Measurements from ENCODE around the gene DAPK2. TPM values are rescaled to one million over a fixed set of nuclear protein-coding genes. Genes with fewer than 3 reads are reported as not detected.
A peak's percentile ranks its signal among the peaks of the same experiment; 100 is the strongest.

DAPK2 gene
- total RNA-seq, 1 donor: 23.5 TPM

GRCh38 chr15:63922261-63922904 lies 123.9 kb downstream of the DAPK2 start:
- H3K36me3 ChIP-seq (ENCODE audit: insufficient read depth, low read length): no peaks in the 10 kb centered on the region
- TF ChIP-seq CTCF (IDR thresholded peaks at IDR 0.05; ENCODE audit: extremely low read depth, low read depth, low read length): no peak
- H3K4me3 ChIP-seq (ENCODE audit: insufficient read depth, low read length): no peak overlapping the region
- no peaks in the 10 kb centered on the region for H3K9me3 ChIP-seq (ENCODE audit: low read depth, low read length)
- no peaks in the 10 kb centered on the region for H4K20me1 ChIP-seq (ENCODE audit: insufficient read depth, low read length)
- no peak overlapping the region for H3K27ac ChIP-seq (ENCODE audit: low read depth, low read length)
- H3K4me1 ChIP-seq (ENCODE audit: insufficient read depth, low read length): no peaks in the 10 kb centered on the region
- no peak overlapping the region for H3K4me2 ChIP-seq (ENCODE audit: insufficient read depth, low read length)
- H3K79me2 ChIP-seq (ENCODE audit: insufficient read depth, low read length): no peaks in the 10 kb centered on the region
- no peak overlapping the region for H2AFZ ChIP-seq (ENCODE audit: low read length)
- no peaks in the 10 kb centered on the region for H3K27me3 ChIP-seq (ENCODE audit: insufficient read depth, low read length)
- DNase-seq (ENCODE audit: insufficient read length, low spot score, missing footprints): peak; percentile 32

DNA sequence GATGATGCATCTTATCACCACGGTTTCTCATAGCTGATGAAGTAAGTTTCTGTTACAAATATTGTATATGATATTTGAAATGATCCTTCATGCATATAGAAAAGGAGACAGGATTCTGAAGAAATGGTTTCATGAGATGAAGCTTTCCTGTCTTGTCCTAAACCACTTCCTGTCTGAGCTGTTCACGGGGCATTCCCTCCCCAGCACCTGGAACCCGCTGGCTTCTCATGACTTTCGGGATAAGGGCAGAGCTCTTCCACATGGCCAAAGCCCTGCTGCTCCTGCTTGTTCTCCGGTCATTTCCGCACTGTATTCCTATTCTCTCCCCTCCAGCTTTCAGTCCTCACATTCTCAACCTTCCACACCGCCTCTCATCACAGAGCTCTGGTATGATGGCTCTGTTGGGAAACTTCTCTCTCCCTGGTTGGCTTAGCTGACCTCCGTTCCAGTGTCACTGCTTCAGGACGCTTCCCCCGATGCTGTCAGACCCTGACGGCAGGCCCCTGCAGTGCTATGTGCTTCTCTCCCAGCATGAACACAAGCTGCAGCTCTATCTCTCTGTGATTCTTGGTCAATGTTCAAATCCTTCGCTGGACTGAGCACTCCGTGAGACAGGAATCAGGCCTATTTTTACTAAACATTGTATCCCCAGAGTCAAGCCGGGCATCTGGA lies 125.6 kb downstream of the DAPK2 start:
- Histone ChIP-seq H4K20me1 (ENCODE audit: insufficient read depth, low read length) (no peaks in the 10 kb centered on the region), H3K27me3 (ENCODE audit: insufficient read depth, low read length) (no peaks in the 10 kb centered on the region), H3K27ac (ENCODE audit: low read depth, low read length) (no peak overlapping the region), H3K4me2 (ENCODE audit: insufficient read depth, low read length) (no peak overlapping the region), H3K4me1 (ENCODE audit: insufficient read depth, low read length) (peaks cover 8% of the 10 kb centered on the region), H2AFZ (ENCODE audit: low read length) (no peak overlapping the region), H3K9me3 (ENCODE audit: low read depth, low read length) (no peaks in the 10 kb centered on the region), H3K4me3 (ENCODE audit: insufficient read depth, low read length) (no peak overlapping the region), H3K36me3 (ENCODE audit: insufficient read depth, low read length) (no peaks in the 10 kb centered on the region), H3K79me2 (ENCODE audit: insufficient read depth, low read length) (no peaks in the 10 kb centered on the region)
- TF ChIP-seq CTCF (IDR thresholded peaks at IDR 0.05; ENCODE audit: extremely low read depth, low read depth, low read length): no peak
- DNase-seq (ENCODE audit: insufficient read length, low spot score, missing footprints): no peak

DNA sequence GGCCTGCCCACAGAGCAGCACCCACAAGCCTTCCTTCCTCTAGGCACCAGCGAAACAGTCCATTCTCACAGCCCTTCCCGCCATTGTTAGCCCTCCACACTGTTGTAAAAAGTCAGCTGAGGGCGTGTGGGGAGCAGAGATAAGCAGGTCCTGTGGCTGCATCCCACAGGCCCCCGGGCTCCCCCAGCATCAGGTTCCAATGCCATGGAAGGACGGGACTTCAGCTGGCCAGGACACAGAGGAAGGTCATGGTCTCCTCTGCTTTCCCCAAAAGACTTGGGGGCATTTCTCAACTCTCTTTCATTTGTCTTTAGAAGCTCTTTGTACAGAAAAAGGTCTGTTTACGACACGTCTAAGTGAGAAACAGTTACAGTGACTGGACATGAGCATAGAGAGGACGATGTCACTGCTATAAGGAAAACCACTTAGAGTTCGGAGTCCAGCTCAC lies 127.4 kb downstream of the DAPK2 start:
- TF ChIP-seq CTCF (IDR thresholded peaks at IDR 0.05; ENCODE audit: extremely low read depth, low read depth, low read length): no peak
- no peaks in the 10 kb centered on the region for H3K79me2 ChIP-seq (ENCODE audit: insufficient read depth, low read length)

DNA sequence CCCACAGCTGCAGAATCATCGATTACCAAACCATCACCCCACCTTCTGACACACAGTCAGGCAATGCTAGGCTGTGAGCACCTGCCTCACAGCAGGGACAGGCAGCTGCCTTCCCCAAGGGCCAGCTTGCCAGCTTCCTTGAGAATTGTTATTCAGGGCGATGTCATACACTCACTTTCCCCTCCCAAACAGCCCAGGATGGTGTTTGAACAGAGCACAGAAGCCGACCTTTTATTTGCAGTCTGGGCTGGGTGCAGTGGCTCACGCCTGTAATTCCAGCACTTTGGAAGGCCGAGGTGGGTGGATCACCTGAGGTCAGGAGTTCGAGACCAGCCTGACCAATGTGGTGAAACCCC lies 128.0 kb downstream of the DAPK2 start:
- H3K79me2 ChIP-seq (ENCODE audit: insufficient read depth, low read length): no peaks in the 10 kb centered on the region
- H3K9me3 ChIP-seq (ENCODE audit: low read depth, low read length): no peaks in the 10 kb centered on the region
- H3K4me2 ChIP-seq (ENCODE audit: insufficient read depth, low read length): no peak overlapping the region
- peaks cover 8% of the 10 kb centered on the region for H3K4me1 ChIP-seq (ENCODE audit: insufficient read depth, low read length)
- DNase-seq (ENCODE audit: insufficient read length, low spot score, missing footprints): no peak
- no peak overlapping the region for H3K27ac ChIP-seq (ENCODE audit: low read depth, low read length)
- H3K36me3 ChIP-seq (ENCODE audit: insufficient read depth, low read length): no peaks in the 10 kb centered on the region
- H3K27me3 ChIP-seq (ENCODE audit: insufficient read depth, low read length): no peaks in the 10 kb centered on the region
- no peaks in the 10 kb centered on the region for H4K20me1 ChIP-seq (ENCODE audit: insufficient read depth, low read length)
- H2AFZ ChIP-seq (ENCODE audit: low read length): no peak overlapping the region
- no peak for TF ChIP-seq CTCF (IDR thresholded peaks at IDR 0.05; ENCODE audit: extremely low read depth, low read depth, low read length)
- H3K4me3 ChIP-seq (ENCODE audit: insufficient read depth, low read length): no peak overlapping the region

More for the DNA sequence above, 127.4 kb downstream of the DAPK2 start:
- Histone ChIP-seq H3K4me3 (ENCODE audit: insufficient read depth, low read length) (no peak overlapping the region), H3K9me3 (ENCODE audit: low read depth, low read length) (no peaks in the 10 kb centered on the region), H3K27ac (ENCODE audit: low read depth, low read length) (no peak overlapping the region), H3K4me2 (ENCODE audit: insufficient read depth, low read length) (no peak overlapping the region), H3K4me1 (ENCODE audit: insufficient read depth, low read length) (peaks cover 8% of the 10 kb centered on the region), H3K27me3 (ENCODE audit: insufficient read depth, low read length) (no peaks in the 10 kb centered on the region), H2AFZ (ENCODE audit: low read length) (no peak overlapping the region), H3K36me3 (ENCODE audit: insufficient read depth, low read length) (no peaks in the 10 kb centered on the region), H4K20me1 (ENCODE audit: insufficient read depth, low read length) (no peaks in the 10 kb centered on the region)
- DNase-seq (ENCODE audit: insufficient read length, low spot score, missing footprints): no peak
